HepG2 (cell line): Measurements from ENCODE around the gene TRDMT1. TPM values are rescaled to one million over a fixed set of nuclear protein-coding genes. Genes with fewer than 3 reads are reported as not detected.

Source experiments
- ATRX ChIP-seq: sonication (generic); formaldehyde crosslinking; IDR thresholded peaks from 2 replicates; pipeline ENCODE4 v1.4.0; 2020; ENCODE audit warnings: missing genetic modification reagents, borderline replicate concordance
- CCDC6 ChIP-seq: sonication (generic); formaldehyde crosslinking; IDR thresholded peaks from 2 replicates; pipeline ENCODE4 v1.8.1; 2022; ENCODE audit warnings: mild to moderate bottlenecking, missing genetic modification reagents, moderate library complexity
- ETV5 ChIP-seq: IDR thresholded peaks from 2 replicates; pipeline ENCODE4 v1.6.1; 2018; ENCODE audit warnings: missing biosample characterization, missing genetic modification reagents, inconsistent platforms, borderline replicate concordance
- FOXC1 ChIP-seq: sonication (generic); formaldehyde crosslinking; IDR thresholded peaks from 2 replicates; pipeline ENCODE4 v1.8.0; 2022; ENCODE audit warnings: mild to moderate bottlenecking, missing genetic modification reagents, borderline replicate concordance
- HES4 ChIP-seq: sonication (generic); formaldehyde crosslinking; IDR thresholded peaks from 2 replicates; pipeline ENCODE4 v1.9.0; 2021; ENCODE audit warnings: mild to moderate bottlenecking, missing genetic modification reagents, borderline replicate concordance
- IRF9 ChIP-seq: sonication (generic); formaldehyde crosslinking; IDR thresholded peaks from 2 replicates; pipeline ENCODE4 v1.8.0; 2022; ENCODE audit warnings: missing genetic modification reagents, mild to moderate bottlenecking, borderline replicate concordance
- KDM2A ChIP-seq: sonication (generic); formaldehyde crosslinking; IDR thresholded peaks from 2 replicates; pipeline ENCODE4 v1.4.0; 2020; ENCODE audit warnings: low read depth, missing genetic modification reagents, borderline replicate concordance
- PITX1 ChIP-seq: sonication (generic); formaldehyde crosslinking; IDR thresholded peaks from 2 replicates; pipeline ENCODE4 v1.5.1; 2020; ENCODE audit warnings: mild to moderate bottlenecking, missing genetic modification reagents
- SATB2 ChIP-seq: sonication (generic); formaldehyde crosslinking; IDR thresholded peaks from 2 replicates; pipeline ENCODE4 v1.5.0; 2020; ENCODE audit warnings: missing genetic modification reagents
- SIX4 ChIP-seq: sonication (generic); formaldehyde crosslinking; IDR thresholded peaks from 2 replicates; pipeline ENCODE4 v1.4.0; 2020; ENCODE audit warnings: missing genetic modification reagents
- TCF7 ChIP-seq: sonication (generic); IDR thresholded peaks from 2 replicates; pipeline ENCODE4 v1.6.1; 2016; ENCODE audit warnings: antibody characterized with exemption, low read depth
- ZNF232 ChIP-seq: sonication (generic); formaldehyde crosslinking; IDR thresholded peaks from 2 replicates; pipeline ENCODE4 v1.4.0; 2020; ENCODE audit warnings: missing genetic modification reagents, borderline replicate concordance
- ZNF253 ChIP-seq: sonication (generic); formaldehyde crosslinking; IDR thresholded peaks from 2 replicates; pipeline ENCODE4 v1.8.0; 2022; ENCODE audit warnings: mild to moderate bottlenecking, missing genetic modification reagents, borderline replicate concordance
- ZNF501 ChIP-seq: sonication (generic); formaldehyde crosslinking; IDR thresholded peaks from 2 replicates; pipeline ENCODE4 v1.5.1; 2020; ENCODE audit warnings: mild to moderate bottlenecking, moderate library complexity, missing genetic modification reagents
- ZNF564 ChIP-seq: sonication (generic); formaldehyde crosslinking; IDR thresholded peaks from 2 replicates; pipeline ENCODE4 v1.8.1; 2023; ENCODE audit warnings: mild to moderate bottlenecking, missing genetic modification reagents
- ZNF646 ChIP-seq: sonication (generic); formaldehyde crosslinking; IDR thresholded peaks from 2 replicates; pipeline ENCODE4 v1.9.0; 2021; ENCODE audit warnings: mild to moderate bottlenecking, missing genetic modification reagents
- ZNF746 ChIP-seq: sonication (generic); formaldehyde crosslinking; IDR thresholded peaks from 2 replicates; pipeline ENCODE4 v1.8.0; 2022; ENCODE audit warnings: mild to moderate bottlenecking, missing genetic modification reagents
- polyA plus RNA-seq, 8 experiments: library from polyadenylated mRNA; depleted of rRNA in 3 of 8; stranded (reverse) in 7 of 8; unstranded in 1 of 8; fragments of >200 nt; fragmentation: Illumina TruSeq in 4 of 8; extraction: Trizol in 4 of 8; gene quantifications; 2 replicates each; pipeline versions ENCODE4 v1.2.1 to v1.2.3, GENCODE V29; 2011 to 2016; ENCODE audit warnings: low read depth in 4 of 8, missing spikeins in 1 of 8, mixed read lengths in 1 of 8; ENCODE audit not compliant: insufficient read depth in 1 of 8
- total RNA-seq, 5 experiments: library from RNA; depleted of rRNA; stranded (reverse); fragments of >200 nt; fragmentation: Illumina TruSeq; extraction: Trizol; gene quantifications; 2 replicates each; pipeline ENCODE4 v1.2.3, GENCODE V29; 2016; ENCODE audit warnings: low read depth in 1 of 5

TRDMT1 gene
- total and polyA plus RNA-seq, 2 of the 13 experiments (the other 11 are each of a cell fraction or from before 2014, with no cell fraction given), result 2.0 to 3.0 TPM

GRCh38 chr10:17200912-17201793 is at the start of gene TRDMT1 (continued):
- no peak for TF ChIP-seq ZNF253 (CRISPR knock-in tag)
- peak; percentile 99 for TF ChIP-seq KDM2A (CRISPR knock-in tag)
- TF ChIP-seq FOXC1 (CRISPR knock-in tag), result peak; percentile 90; the same call in 1 of the 2 replicates
- TF ChIP-seq PITX1 (CRISPR knock-in tag), result peak; percentile 77; the same call in 1 of the 2 replicates
- peak; percentile 95 for TF ChIP-seq HES4 (CRISPR knock-in tag)
- TF ChIP-seq TCF7, result no peak
- TF ChIP-seq SATB2, result no peak
- TF ChIP-seq ZNF564 (CRISPR knock-in tag), result peak; percentile 79
- 0 out of 2 replicates have a peak, but pooled peaks have one; percentile 79 for TF ChIP-seq CCDC6 (CRISPR knock-in tag)
- 0 out of 2 replicates have a peak, but pooled peaks have one; percentile 24 for TF ChIP-seq SIX4 (CRISPR knock-in tag)
- peak; percentile 97 for TF ChIP-seq ZNF501 (CRISPR knock-in tag)
- peak; percentile 90 for TF ChIP-seq IRF9 (CRISPR knock-in tag)
- no peak for TF ChIP-seq ATRX
- peak; percentile 99 for TF ChIP-seq ZNF746 (CRISPR knock-in tag)
- peak; percentile 62 for TF ChIP-seq ETV5 (CRISPR knock-in tag)
- peak; percentile 78; the same call in 1 of the 2 replicates for TF ChIP-seq ZNF232 (CRISPR knock-in tag)
- peak; percentile 46; the same call in 1 of the 2 replicates for TF ChIP-seq ZNF646 (CRISPR knock-in tag)
